Large intestine (tissue), 3 donors: Measurements from ENCODE around the gene ASTN1. TPM values are rescaled to one million over a fixed set of nuclear protein-coding genes. Genes with fewer than 3 reads are reported as not detected.

Experiments
- DNase-seq, 2 donors: peaks; one replicate each; pipeline versions ENCODE4 v3.0.0 to v3.0.0-alpha.2; 2013
- H3K27ac ChIP-seq: one replicate; pipeline ENCODE4 v1.5.1; 2013; ENCODE audit warnings: low read length
- H3K27me3 ChIP-seq: 2 replicates; pipeline ENCODE4 v1.6.1; 2013; ENCODE audit warnings: low read length; ENCODE audit not compliant: control insufficient read depth, insufficient read depth
- H3K36me3 ChIP-seq: 2 replicates; pipeline ENCODE4 v1.6.1; 2013; ENCODE audit warnings: low read length; ENCODE audit not compliant: control insufficient read depth, insufficient read depth
- H3K4me1 ChIP-seq: one replicate; pipeline ENCODE4 v1.6.1; 2013; ENCODE audit warnings: low read length; ENCODE audit not compliant: control insufficient read depth, insufficient read depth
- H3K4me3 ChIP-seq: one replicate; pipeline ENCODE4 v1.5.1; 2013; ENCODE audit warnings: low read length
- H3K9me3 ChIP-seq: one replicate; pipeline ENCODE4 v1.6.1; 2013; ENCODE audit warnings: mild to moderate bottlenecking, low read depth, low read length, moderate library complexity; ENCODE audit not compliant: control insufficient read depth
- WGBS: methylation state at CpG from one replicate; pipeline ENCODE4 v1.1.5; 2013; ENCODE audit warnings: low lambda C conversion rate; ENCODE audit not compliant: insufficient coverage; 5-methylcytosine and 5-hydroxymethylcytosine counted together
- polyA plus RNA-seq: library from polyadenylated mRNA; unstranded; fragments of 120-200 nt; gene quantifications from one replicate; pipeline ENCODE4 v1.2.1, GENCODE V29; 2013

ASTN1 gene
- polyA plus RNA-seq, 1 donor = 3.0 TPM

GRCh38 chr1:176858433-176858916 is 306.0 kb downstream of the ASTN1 start:
- H3K27me3 ChIP-seq = no peaks in the 10 kb centered on the region
- H3K36me3 ChIP-seq = no peaks in the 10 kb centered on the region
- 68% methylated on average over 3 of the region's 4 CpGs for WGBS
- H3K9me3 ChIP-seq = no peaks in the 10 kb centered on the region
- no peak for DNase-seq
- H3K4me1 ChIP-seq = no peaks in the 10 kb centered on the region
- no peak overlapping the region for H3K4me3 ChIP-seq
- H3K27ac ChIP-seq = no peak overlapping the region

DNA sequence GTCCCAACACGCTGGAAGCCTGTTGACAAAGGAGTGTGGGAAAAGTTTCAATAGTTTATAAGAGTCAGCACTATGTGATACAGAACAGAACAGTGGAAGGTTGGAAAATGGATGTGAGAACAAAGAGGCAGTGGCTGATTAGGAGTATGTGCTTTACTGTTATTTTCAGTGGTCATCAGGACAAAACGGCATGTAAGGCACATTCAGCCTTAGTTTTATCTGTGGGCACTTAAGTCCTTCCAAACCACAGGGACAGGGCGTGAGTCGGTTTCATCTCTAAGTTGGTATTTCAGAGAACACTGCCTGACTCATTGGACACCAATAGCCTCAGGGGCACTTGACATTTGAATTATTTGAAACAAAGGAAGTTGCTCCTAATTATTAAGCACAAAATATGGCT is 306.9 kb downstream of the ASTN1 start:
- no peak for DNase-seq
- no peak overlapping the region for H3K27ac ChIP-seq
- no peaks in the 10 kb centered on the region for H3K4me1 ChIP-seq
- no peaks in the 10 kb centered on the region for H3K9me3 ChIP-seq
- H3K36me3 ChIP-seq = no peaks in the 10 kb centered on the region
- H3K4me3 ChIP-seq = no peak overlapping the region
- no CpG with 5 or more reads among the region's 4 CpGs for WGBS
- no peaks in the 10 kb centered on the region for H3K27me3 ChIP-seq

GRCh38 chr1:176854758-176855745 is 309.5 kb downstream of the ASTN1 start:
- DNase-seq = no peak
- no peaks in the 10 kb centered on the region for H3K27me3 ChIP-seq
- H3K27ac ChIP-seq = no peak overlapping the region
- no peaks in the 10 kb centered on the region for H3K9me3 ChIP-seq
- no peaks in the 10 kb centered on the region for H3K36me3 ChIP-seq
- no peaks in the 10 kb centered on the region for H3K4me1 ChIP-seq
- H3K4me3 ChIP-seq = no peak overlapping the region
- WGBS = 92% methylated on average over 4 of the region's 7 CpGs

DNA sequence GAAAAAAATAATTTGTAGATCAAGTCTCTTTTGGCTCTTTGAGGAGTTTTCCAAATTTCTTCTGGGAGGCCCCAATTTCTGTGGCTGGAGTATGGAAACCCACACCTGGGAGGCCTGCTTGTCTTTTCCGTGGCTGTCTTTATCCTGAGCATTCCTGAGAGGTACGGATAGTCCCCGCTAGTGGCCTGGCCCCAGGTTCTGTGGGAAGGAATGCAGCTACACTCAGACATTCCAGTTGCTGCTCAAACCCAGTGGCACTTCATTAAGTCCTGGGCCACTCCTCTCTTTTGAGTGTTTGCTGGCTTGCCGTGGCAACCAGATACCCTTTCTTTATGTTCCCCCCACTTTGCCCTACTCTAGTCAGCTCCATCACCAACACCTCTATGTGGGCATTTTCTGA is 310.4 kb downstream of the ASTN1 start:
- Histone ChIP-seq H3K27ac (no peak overlapping the region), H3K9me3 (no peaks in the 10 kb centered on the region), H3K4me1 (no peaks in the 10 kb centered on the region), H3K4me3 (no peak overlapping the region), H3K36me3 (no peaks in the 10 kb centered on the region), H3K27me3 (no peaks in the 10 kb centered on the region)
- WGBS = no CpG with 5 or more reads among the region's 4 CpGs
- no peak for DNase-seq

- Histone ChIP-seq H3K27me3 (no peaks in the 10 kb centered on the region), H3K4me3 (no peak overlapping the region), H3K27ac (no peak overlapping the region), H3K9me3 (no peaks in the 10 kb centered on the region), H3K4me1 (no peaks in the 10 kb centered on the region), H3K36me3 (no peaks in the 10 kb centered on the region)
- no peak for DNase-seq
- WGBS = no CpG with 5 or more reads among the region's 3 CpGs
Measured at GRCh38 chr1:176853503-176853902, 311.0 kb downstream of the ASTN1 start.

DNA sequence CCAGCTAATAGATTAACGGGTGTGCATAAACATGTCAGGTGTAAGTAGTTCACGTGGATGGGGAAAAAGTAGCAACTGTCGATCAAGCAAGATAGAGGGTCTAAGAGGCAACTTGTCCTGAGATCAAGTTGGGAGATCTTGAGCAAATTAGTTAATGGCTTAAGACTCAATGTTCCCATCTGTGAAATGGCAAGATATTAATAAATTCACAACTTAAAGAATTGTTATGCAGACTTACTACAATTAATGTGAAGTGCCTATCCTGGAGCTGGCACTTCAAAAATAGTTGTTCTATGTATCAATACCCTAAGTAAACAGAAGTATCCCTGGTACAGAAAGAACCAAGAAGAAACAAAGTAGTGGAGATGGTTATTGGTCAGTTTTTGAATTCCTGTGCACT is 312.4 kb downstream of the ASTN1 start:
- 100% methylated on average over 2 of the region's 3 CpGs for WGBS
- Histone ChIP-seq H3K4me1 (no peaks in the 10 kb centered on the region), H3K27ac (no peak overlapping the region), H3K4me3 (no peak overlapping the region), H3K9me3 (no peaks in the 10 kb centered on the region), H3K27me3 (no peaks in the 10 kb centered on the region), H3K36me3 (no peaks in the 10 kb centered on the region)
- DNase-seq = no peak

DNA sequence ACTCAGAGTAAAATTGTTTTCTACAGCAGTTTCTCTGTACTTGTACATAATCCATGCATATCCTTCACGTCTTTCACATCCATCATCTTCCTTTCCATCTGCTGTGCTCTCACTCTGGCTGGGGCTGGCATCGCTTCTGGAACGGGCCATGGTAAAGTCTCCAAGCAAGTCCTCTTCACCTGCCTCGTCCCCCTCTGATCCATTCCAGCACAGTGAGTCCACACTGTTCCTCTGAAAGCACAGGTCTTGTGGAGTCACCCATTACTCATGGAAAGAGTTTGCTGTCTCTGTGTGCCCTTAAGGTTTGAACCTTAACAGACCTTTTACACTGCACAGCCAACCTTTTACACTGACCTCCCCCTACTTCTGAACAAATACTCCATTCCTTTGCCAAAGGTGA is 313.6 kb downstream of the ASTN1 start:
- Histone ChIP-seq H3K9me3 (no peaks in the 10 kb centered on the region), H3K27me3 (no peaks in the 10 kb centered on the region), H3K27ac (no peak overlapping the region), H3K4me1 (no peaks in the 10 kb centered on the region), H3K36me3 (no peaks in the 10 kb centered on the region), H3K4me3 (no peak overlapping the region)
- 83% methylated on average over 1 of the region's 4 CpGs for WGBS
- DNase-seq = no peak

GRCh38 chr1:176849281-176849680 is 315.2 kb downstream of the ASTN1 start:
- DNase-seq = no peak
- 20% methylated on average over 1 of the region's 3 CpGs for WGBS
- Histone ChIP-seq H3K27ac (no peak overlapping the region), H3K36me3 (no peaks in the 10 kb centered on the region), H3K27me3 (no peaks in the 10 kb centered on the region), H3K9me3 (no peaks in the 10 kb centered on the region), H3K4me3 (no peak overlapping the region), H3K4me1 (no peaks in the 10 kb centered on the region)

GRCh38 chr1:176847052-176847451 is 317.5 kb downstream of the ASTN1 start:
- Histone ChIP-seq H3K36me3 (no peaks in the 10 kb centered on the region), H3K27me3 (no peaks in the 10 kb centered on the region), H3K9me3 (no peaks in the 10 kb centered on the region), H3K4me1 (no peaks in the 10 kb centered on the region), H3K27ac (no peak overlapping the region), H3K4me3 (no peak overlapping the region)
- WGBS = no CpG with 5 or more reads among the region's 1 CpG
- DNase-seq = no peak

- no peak for DNase-seq
- H3K4me3 ChIP-seq = no peak overlapping the region
- H3K27ac ChIP-seq = no peak overlapping the region
- H3K36me3 ChIP-seq = no peaks in the 10 kb centered on the region
- H3K4me1 ChIP-seq = no peaks in the 10 kb centered on the region
- 70% methylated on average over 2 of the region's 4 CpGs for WGBS
- H3K9me3 ChIP-seq = no peaks in the 10 kb centered on the region
- H3K27me3 ChIP-seq = no peaks in the 10 kb centered on the region
Measured at GRCh38 chr1:176843352-176844297, 320.9 kb downstream of the ASTN1 start.
